Ascending aorta (tissue), 2 donors: ENCODE data around the gene TJP3. TPM values are rescaled to one million over a fixed set of nuclear protein-coding genes. Genes with fewer than 3 reads are reported as not detected.

Experiments
- DNase-seq, 2 donors: peaks; one replicate each; pipeline ENCODE4 v3.0.0-alpha.2; 2019; ENCODE audit warnings: low spot score in 2 of 2
- H3K27ac ChIP-seq, 2 donors: fragments of 200-600 bp; sonication (generic); one replicate each; pipeline ENCODE4 v1.5.1; 2016 to 2017; ENCODE audit warnings: mild to moderate bottlenecking in 1 of 2
- H3K27me3 ChIP-seq: fragments of 200-600 bp; sonication (generic); one replicate; pipeline ENCODE4 v1.5.1; 2017
- H3K36me3 ChIP-seq, 2 donors: fragments of 200-600 bp; sonication (generic); one replicate each; pipeline ENCODE4 v1.5.1; 2016
- H3K4me1 ChIP-seq, 2 donors: fragments of 200-600 bp; sonication (generic); one replicate each; pipeline ENCODE4 v1.5.1; 2016 to 2017; ENCODE audit warnings: mild to moderate bottlenecking in 1 of 2
- H3K4me3 ChIP-seq, 2 donors: fragments of 200-600 bp; sonication (generic); one replicate each; pipeline ENCODE4 v1.5.1; 2016 to 2017; ENCODE audit warnings: mild to moderate bottlenecking in 1 of 2
- H3K9me3 ChIP-seq, 2 donors: fragments of 200-600 bp; sonication (generic); one replicate each; pipeline ENCODE4 v1.5.1; 2016
- CTCF ChIP-seq, 3 experiments: fragments of 200-600 bp in 2 of 3; fragments of 450-650 bp in 1 of 3; sonication (generic) in 2 of 3; IDR thresholded peaks; one replicate each; pipeline ENCODE4 v1.5.1; 2016 to 2019; ENCODE audit warnings: antibody characterized with exemption in 3 of 3, mild to moderate bottlenecking in 1 of 3, moderate library complexity in 1 of 3
- intact Hi-C: fragments of 100-400 bp; cut with DNase I; formaldehyde crosslinking; loops from one replicate; pipeline ENCODE4 v1.15.1; 2023
- total RNA-seq: library from RNA; depleted of rRNA; stranded (reverse); fragments of >200 nt; gene quantifications from one replicate; pipeline ENCODE4 v1.1.0, GENCODE V29; 2016

Gene TJP3
- total RNA-seq, 1 donor from 2014 or later: 12.6 TPM

DNA sequence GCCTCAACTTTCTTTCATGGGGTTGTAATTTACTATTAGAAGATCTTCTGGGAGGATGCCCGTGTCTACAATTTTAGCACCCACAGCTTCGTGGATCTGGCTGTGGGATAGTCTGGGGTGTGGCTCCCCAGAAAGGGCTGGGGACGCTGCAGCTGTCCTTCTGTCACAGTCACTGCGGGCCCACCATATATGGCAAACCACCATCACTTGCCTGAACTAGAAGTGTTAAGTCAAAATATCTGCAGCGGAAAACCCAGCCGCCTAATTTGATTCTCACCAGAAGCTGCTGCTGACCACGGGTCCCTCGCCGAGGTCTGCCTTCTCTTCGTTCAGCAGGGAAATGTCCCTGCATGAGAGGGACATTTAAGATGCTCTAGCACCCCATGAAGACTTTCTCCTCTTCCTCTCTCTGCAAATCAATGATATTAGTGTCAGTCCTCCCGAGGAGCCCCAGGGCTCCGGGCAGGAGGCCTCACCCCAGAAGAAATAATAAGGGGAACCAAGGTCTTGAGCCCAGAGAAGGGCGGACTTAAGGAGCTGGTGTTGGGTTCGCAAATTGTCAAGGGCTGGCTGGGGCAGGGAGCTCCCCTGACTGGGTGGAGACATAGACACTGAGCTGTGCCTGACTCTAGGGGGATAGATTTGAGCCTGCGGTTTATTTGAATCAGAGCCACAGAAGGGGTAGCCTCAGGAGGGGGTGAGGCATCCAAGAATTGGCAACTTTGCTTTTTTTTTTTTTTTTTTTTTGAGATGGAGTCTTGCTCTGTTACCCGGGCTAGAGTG, 81.0 kb downstream of the TJP3 start:
- no peak for TF ChIP-seq CTCF (IDR thresholded peaks at IDR 0.05)
- Histone ChIP-seq H3K4me3 (no peak overlapping the region), H3K27ac (no peak overlapping the region), H3K27me3 (no peaks in the 10 kb centered on the region), H3K36me3 (no peaks in the 10 kb centered on the region), H3K9me3 (no peaks in the 10 kb centered on the region), H3K4me1 (no peaks in the 10 kb centered on the region)
- intact Hi-C loops: no loop called here
- DNase-seq: no peak

DNA sequence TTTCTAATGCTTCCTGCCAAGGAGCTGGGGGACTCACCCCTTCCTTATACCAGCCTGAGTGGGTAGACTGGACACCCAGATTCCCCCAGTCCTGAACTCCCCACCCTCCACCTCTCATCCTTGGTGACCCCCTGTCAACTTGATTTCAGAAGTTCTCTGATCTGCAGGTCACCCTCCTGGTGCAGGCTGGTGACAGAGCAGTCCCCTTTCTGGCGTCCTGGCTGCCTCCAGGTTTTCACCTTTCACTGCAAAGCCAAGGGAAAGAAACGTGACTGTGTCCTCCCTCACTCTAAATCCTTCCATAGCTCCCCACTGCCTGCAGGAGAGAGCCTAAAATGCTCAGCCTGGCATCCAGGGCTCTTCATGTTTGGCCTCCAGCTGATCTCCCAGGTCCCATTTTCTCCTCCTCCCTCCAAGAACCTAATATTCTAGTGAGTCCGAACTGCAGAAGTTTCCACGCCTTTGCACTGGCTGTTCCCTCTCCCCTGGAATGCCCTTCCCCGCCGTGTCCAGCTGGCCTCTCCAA, 82.1 kb downstream of the TJP3 start:
- DNase-seq: no peak
- Histone ChIP-seq H3K4me3 (no peak overlapping the region), H3K4me1 (no peaks in the 10 kb centered on the region), H3K27me3 (no peaks in the 10 kb centered on the region), H3K27ac (no peak overlapping the region), H3K36me3 (no peaks in the 10 kb centered on the region), H3K9me3 (no peaks in the 10 kb centered on the region)
- intact Hi-C loops: no loop called here
- TF ChIP-seq CTCF (IDR thresholded peaks at IDR 0.05): no peak

- no peak overlapping the region for H3K4me3 ChIP-seq
- H3K27me3 ChIP-seq: no peaks in the 10 kb centered on the region
- no peaks in the 10 kb centered on the region for H3K4me1 ChIP-seq
- DNase-seq: no peak
- no peak overlapping the region for H3K27ac ChIP-seq
- no peak for TF ChIP-seq CTCF (IDR thresholded peaks at IDR 0.05)
- H3K9me3 ChIP-seq: no peaks in the 10 kb centered on the region
- no peaks in the 10 kb centered on the region for H3K36me3 ChIP-seq
- intact Hi-C loops: no loop called here
Measured at GRCh38 chr19:3790941-3791340, 82.8 kb downstream of the TJP3 start.

GRCh38 chr19:3792114-3792513, 83.9 kb downstream of the TJP3 start:
- Histone ChIP-seq H3K9me3 (peaks cover 0 to 9% of the 10 kb centered on the region in 2 donors), H3K4me1 (no peaks in the 10 kb centered on the region), H3K27ac (no peak overlapping the region), H3K36me3 (no peaks in the 10 kb centered on the region), H3K27me3 (no peaks in the 10 kb centered on the region), H3K4me3 (no peak overlapping the region)
- no peak for DNase-seq
- no peak for TF ChIP-seq CTCF (IDR thresholded peaks at IDR 0.05)
- intact Hi-C loops: no loop called here

GRCh38 chr19:3793799-3794198, 85.6 kb downstream of the TJP3 start:
- DNase-seq: no peak
- Histone ChIP-seq H3K9me3 (peaks cover 0 to 12% of the 10 kb centered on the region in 2 donors), H3K27me3 (no peaks in the 10 kb centered on the region), H3K4me1 (no peaks in the 10 kb centered on the region), H3K36me3 (no peaks in the 10 kb centered on the region), H3K27ac (no peak overlapping the region), H3K4me3 (no peak overlapping the region)
- TF ChIP-seq CTCF (IDR thresholded peaks at IDR 0.05): no peak
- intact Hi-C loops: no loop called here
